DMS114 treated with DMSO at 0.1 percent for 48 hours (cell line): ENCODE results near the gene AKAP1.

Experiments used
- DNase-seq: peaks from one replicate; lab custom pipeline; 2025; ENCODE audit not compliant: unreplicated experiment; lab: John Stamatoyannopoulos, UW

Gene AKAP1, protein sequence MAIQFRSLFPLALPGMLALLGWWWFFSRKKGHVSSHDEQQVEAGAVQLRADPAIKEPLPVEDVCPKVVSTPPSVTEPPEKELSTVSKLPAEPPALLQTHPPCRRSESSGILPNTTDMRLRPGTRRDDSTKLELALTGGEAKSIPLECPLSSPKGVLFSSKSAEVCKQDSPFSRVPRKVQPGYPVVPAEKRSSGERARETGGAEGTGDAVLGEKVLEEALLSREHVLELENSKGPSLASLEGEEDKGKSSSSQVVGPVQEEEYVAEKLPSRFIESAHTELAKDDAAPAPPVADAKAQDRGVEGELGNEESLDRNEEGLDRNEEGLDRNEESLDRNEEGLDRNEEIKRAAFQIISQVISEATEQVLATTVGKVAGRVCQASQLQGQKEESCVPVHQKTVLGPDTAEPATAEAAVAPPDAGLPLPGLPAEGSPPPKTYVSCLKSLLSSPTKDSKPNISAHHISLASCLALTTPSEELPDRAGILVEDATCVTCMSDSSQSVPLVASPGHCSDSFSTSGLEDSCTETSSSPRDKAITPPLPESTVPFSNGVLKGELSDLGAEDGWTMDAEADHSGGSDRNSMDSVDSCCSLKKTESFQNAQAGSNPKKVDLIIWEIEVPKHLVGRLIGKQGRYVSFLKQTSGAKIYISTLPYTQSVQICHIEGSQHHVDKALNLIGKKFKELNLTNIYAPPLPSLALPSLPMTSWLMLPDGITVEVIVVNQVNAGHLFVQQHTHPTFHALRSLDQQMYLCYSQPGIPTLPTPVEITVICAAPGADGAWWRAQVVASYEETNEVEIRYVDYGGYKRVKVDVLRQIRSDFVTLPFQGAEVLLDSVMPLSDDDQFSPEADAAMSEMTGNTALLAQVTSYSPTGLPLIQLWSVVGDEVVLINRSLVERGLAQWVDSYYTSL

GRCh38 chr17:57084802-57085447 lies at the start of gene AKAP1:
AKAP1 (plus strand) TSS chr17:57085246; CDS start chr17:57105465, 20,219 bp downstream.
- peak; percentile 85 for DNase-seq

DNA sequence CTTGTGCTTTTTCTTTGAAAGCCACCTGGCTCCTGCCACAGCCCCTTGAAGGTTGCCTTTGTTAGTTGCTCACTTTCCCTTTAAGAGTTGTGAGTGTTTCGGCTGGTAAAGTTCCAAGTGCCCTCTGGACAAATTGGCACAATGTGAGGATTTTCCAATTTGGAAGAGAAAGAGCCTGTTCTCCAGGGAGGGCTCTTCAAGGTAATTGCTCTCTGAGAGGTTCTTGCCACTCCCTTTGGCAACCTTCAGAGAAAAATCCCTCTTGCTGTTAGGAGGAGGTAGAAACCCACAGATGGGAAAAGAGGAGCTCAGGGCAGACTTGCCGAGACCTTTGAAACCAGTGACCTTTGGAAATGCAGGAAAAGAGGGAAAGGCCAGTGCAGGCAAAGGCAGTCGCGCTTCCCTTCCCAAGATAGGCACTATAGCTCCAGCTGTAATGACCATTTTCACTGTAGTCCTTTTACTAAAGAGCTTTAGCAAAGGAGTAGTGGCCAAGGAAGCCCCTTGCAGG lies 49.0 kb upstream of the AKAP1 start:
- DNase-seq = no peak

DNA sequence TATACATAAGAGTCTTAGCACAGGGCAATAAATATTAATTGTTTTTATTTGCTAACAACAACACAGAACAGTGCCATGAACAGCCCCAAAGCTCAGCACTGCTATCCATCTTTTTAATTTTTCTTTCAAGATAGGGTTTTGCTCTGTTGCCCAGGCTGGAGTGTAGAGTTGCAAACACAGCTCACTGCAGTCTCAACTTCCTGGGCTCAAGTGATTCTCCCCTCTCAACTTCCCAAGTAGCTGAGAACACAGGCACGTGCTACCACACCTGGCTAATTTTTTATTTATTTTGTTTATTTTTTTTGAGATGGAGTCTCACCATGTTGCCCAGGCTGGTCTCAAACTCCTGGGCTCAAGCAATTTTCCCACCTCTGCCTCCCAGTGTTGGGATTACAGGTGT lies 47.6 kb upstream of the AKAP1 start:
- no peak for DNase-seq

DNA sequence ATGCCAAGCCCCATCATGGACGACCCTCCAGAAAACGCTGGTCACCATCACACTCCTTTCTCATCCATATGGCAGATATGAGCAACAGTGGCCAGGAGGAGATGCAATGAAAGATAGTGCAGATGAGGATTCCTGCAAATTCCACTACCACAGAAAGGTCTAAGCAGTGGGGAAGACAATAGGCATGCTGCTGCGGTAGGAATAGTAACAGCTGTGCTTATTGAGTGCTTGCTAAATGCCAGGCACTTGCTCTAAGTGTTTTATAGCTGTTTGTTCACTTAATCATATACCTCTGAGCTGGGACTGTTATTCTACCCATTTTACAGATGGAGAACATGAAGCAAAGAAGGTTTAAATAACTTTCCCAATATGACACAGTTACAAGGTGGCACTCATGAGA lies 46.6 kb upstream of the AKAP1 start:
- no peak for DNase-seq

- no peak for DNase-seq
Observed at GRCh38 chr17:57040571-57040970, 44.5 kb upstream of the AKAP1 start.

- DNase-seq = no peak
Observed at GRCh38 chr17:57043276-57043675, 41.8 kb upstream of the AKAP1 start.

DNA sequence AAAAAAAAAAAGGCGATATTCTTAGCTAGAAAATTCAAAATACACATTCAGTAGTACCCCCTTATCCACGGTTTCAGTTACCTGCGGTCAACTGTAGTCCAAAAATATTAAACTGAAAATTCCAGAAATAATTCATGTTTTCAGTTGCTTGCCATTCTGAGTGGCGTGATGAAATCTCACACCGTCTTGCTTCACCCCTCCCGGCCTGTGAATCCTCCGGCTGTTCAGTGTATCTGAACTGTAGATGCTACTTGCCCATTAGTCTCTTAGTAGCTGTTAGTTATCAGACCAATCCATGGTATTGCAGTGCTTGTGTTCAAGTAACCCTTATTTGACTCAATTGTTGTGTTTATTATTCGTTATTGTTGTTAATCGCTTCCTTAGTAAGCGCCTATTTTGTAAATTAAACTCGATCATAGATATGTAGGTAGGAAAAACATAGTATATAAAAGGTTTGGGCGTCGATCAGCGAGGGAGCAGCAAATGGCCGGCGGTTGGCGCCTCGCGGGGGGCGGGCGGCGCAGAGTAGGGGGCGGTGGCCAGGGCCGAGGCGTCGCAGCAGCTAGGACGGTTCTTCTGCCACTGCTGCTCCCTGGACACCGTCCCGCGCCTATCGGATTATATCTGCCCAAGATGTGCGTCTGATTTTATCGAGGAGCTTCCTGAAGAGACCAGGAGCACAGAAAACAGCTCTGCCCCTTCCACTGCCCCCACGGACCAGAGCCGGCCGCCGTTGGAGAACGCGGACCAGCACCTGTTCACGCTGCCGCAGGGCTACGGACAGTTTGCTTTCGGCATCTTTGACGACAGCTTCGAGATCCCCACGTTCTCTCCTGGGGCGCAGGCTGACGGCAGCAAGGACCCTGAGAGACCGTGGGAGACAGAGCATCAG lies 39.8 kb upstream of the AKAP1 start:
- no peak for DNase-seq

GRCh38 chr17:57045868-57046704 lies 39.0 kb upstream of the AKAP1 start:
- no peak for DNase-seq

GRCh38 chr17:57046749-57047148 lies 38.3 kb upstream of the AKAP1 start:
- no peak for DNase-seq

- DNase-seq = no peak
Observed at GRCh38 chr17:57048096-57048495, 37.0 kb upstream of the AKAP1 start.

DNA sequence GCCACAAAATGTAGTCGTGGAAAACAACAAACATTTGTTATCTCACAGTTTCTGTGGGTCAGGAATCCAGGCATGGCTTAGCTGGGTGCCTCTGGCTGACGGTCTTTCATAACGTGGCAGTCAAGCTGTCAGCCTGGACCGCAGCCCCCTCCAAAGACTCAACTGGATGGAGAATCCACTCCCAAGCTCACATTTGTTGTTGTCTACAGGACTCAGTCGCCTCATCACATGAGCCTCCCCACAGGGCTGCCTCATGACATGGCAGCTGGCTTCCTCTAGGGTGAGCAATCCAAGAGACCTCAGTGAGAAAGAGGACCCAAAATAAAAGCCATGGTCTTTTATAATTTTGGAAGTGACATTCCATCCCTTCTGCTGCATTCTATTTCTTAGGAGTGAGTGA lies 34.7 kb upstream of the AKAP1 start:
- no peak for DNase-seq

- DNase-seq = no peak
Observed at GRCh38 chr17:57051886-57052361, 33.1 kb upstream of the AKAP1 start.

GRCh38 chr17:57062865-57063264 lies 22.2 kb upstream of the AKAP1 start:
- no peak for DNase-seq

- no peak for DNase-seq
Observed at GRCh38 chr17:57067162-57067561, 17.9 kb upstream of the AKAP1 start.

GRCh38 chr17:57067781-57068180 lies 17.3 kb upstream of the AKAP1 start:
- no peak for DNase-seq

DNA sequence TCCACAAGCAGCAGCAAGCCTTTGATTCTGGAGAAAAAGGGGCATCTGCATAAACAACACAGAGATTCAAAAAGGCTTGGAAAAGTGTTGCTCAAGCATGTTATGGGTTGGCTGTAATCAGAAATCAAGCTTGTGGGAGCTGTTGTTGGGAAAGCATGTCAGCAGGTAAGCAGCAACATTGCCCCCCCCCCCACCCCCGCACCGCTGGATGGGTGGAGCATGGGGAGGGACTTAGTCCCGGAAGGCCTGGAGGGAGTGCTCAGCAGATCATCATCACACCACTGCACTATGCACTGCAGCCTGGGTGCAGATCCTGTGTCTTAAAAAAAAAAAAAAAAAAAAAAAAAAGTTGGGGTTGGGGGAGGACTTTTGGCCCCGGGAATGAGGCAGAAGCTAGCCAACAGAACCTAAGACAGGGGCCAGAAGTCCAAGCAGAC lies 16.8 kb upstream of the AKAP1 start:
- no peak for DNase-seq

DNA sequence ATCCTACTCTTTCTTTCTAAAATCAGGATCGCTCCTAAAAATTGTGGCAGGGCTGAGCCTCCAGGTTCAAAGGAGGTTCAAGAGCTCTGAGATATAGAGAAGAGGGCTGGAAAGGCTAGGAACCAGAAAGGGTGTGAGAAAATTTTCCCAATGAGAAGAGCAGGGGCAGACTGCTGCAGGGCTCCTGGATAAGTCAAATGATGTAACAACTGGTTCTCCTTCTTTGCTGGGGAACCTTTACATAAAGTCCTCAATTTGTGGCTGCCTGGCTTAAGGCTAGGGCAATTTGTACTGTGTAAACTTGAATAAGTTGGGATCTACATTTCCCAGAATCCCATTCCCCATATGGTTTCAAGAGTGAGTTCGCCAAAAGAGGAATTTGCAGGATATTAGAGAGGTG lies 16.3 kb upstream of the AKAP1 start:
- no peak for DNase-seq

DNA sequence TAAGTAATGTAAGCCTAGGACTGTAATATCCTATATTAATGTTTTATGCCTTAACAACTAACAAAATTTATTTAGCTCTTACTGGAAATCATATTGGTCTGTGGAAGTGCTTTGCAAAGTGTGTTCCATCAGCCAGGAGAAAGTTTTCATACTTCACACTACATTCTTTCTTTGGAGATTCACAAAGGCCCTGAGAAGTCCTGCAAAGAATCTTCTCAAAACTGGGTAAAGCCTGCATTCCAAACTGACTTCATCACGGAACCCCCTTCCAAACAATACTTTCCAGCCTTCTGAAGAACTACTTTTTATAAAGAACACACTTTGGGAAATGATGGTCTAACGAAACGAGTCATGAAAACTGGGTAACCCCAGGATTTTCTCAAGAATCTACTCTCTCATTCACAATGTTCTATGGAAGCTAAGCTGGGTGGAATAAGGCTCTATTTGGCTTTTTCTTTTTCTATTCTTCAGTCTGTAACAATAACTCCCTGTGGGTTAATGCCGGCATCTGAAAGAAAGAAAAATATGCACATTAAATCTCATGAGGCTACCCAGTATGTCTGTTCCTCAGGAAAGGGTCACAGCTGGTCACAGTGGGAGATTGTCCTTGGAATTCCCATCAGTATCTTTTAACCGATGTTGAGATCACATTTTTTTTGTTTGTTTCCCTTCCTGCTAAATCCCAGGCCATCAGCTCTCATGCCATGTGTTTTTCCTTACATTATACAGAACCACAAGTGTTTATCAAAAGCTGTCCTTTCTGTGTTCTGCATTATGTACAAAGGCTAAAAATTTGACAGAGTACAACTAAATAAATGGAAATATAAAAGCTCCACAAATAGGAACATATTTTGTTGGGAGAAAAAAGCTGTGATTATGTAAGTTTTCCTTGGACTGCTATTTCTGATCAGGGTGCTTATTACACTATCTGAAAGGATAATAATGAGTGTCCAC lies 12.8 kb upstream of the AKAP1 start:
- DNase-seq = no peak
